Uterus (tissue), 2 donors: Measurements from ENCODE around the gene ADM.

Experiments used
- CTCF ChIP-seq, 4 experiments: fragments of 200-600 bp in 2 of 4; fragments of 450-650 bp in 2 of 4; sonication (generic) in 2 of 4; IDR thresholded peaks; one replicate each; pipeline ENCODE4 v1.5.1; 2016 to 2019; ENCODE audit warnings: antibody characterized with exemption in 4 of 4, mild to moderate bottlenecking in 2 of 4, moderate library complexity in 1 of 4
- POLR2A ChIP-seq, 2 donors: fragments of 450-650 bp; IDR thresholded peaks; one replicate each; pipeline ENCODE4 v1.6.1; 2016; ENCODE audit warnings: antibody characterized with exemption in 2 of 2, mild to moderate bottlenecking in 1 of 2, moderate library complexity in 1 of 2

GRCh38 chr11:10263929-10264328 is 40.9 kb upstream of the ADM start:
- TF ChIP-seq POLR2A (IDR thresholded peaks at IDR 0.05) (no peak), CTCF (IDR thresholded peaks at IDR 0.05) (no peak)
